Measurements from ENCODE around the gene GAK.
"Not testable (repeated sequence)": the region's sequence is repeated elsewhere in the genome, so short reads cannot be mapped to it uniquely, and the experiment has no call there.

GAK gene

GRCh38 chr4:951594-952468 lies 19.7 kb upstream of the GAK start:
- DNase-seq, result no peak

GRCh38 chr4:951186-951585 lies 19.1 kb upstream of the GAK start:
- DNase-seq, result no peak

GRCh38 chr4:950136-951020 lies 18.3 kb upstream of the GAK start:
- no peak for DNase-seq

DNA sequence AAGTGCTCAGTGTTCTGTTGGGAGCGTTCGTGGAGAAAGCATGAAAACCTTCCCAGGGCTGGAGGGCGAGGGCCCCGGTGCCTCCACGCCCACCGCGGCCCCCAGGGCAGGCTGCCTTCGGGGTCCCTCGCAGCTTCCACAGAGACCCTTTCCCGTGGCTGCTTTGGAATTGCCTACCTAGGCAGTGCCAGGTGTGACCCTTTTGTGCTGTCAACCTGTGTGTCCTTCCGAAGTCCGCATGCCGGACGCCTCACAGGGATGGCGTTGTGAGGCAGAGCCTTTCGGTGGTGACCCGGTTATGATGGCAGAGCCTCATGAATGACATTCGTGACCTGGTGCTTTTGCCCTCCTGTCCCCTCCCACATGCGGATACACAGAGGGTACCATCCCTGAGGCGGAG lies 17.5 kb upstream of the GAK start:
- DNase-seq, result no peak

- no peak for DNase-seq
These were observed 16.8 kb upstream of the GAK start for GRCh38 chr4:948936-949300.

DNA sequence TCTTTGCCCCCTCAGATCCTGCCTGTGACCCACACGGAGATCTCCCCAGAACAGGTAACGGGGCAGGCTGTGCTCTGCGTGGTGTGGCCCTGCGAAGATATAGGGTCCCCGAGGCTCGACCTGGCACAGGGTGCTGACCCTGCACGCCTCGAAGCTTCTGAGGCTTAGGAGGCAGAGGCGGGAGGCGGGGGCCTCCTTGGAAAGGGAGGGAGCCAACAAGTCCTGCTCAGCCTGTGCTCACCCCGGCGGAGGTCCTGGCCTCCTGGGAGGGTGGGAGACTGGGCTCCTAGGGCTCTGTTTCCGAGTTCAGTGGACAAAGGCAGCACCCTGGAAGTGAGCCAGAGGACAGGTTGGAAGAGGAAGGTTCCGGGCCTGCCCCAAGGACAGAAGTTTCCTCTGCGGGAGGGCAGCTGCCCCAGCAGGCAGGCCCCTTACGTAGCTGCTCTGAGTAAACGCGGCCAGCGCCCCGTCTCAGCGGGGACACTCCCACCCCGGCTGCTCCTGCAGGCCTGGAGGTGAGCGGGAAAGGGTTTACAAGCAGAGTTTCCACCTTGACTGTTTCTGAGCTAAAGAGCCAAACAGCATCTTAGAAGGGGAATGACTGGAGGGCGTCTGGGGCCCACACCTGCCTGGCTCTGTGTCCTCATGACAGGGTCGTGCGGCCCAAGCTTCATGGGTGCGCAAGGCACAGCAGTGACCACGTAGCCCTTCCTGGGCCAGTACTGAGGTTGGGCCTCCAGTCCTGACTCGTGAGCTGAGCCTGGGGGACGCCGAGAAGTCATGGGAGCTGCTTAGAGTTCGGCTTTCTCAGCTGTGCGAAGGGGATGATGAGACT lies 16.2 kb upstream of the GAK start:
- no peak for DNase-seq

GRCh38 chr4:947491-947971 lies 15.4 kb upstream of the GAK start:
- no peak for DNase-seq

DNA sequence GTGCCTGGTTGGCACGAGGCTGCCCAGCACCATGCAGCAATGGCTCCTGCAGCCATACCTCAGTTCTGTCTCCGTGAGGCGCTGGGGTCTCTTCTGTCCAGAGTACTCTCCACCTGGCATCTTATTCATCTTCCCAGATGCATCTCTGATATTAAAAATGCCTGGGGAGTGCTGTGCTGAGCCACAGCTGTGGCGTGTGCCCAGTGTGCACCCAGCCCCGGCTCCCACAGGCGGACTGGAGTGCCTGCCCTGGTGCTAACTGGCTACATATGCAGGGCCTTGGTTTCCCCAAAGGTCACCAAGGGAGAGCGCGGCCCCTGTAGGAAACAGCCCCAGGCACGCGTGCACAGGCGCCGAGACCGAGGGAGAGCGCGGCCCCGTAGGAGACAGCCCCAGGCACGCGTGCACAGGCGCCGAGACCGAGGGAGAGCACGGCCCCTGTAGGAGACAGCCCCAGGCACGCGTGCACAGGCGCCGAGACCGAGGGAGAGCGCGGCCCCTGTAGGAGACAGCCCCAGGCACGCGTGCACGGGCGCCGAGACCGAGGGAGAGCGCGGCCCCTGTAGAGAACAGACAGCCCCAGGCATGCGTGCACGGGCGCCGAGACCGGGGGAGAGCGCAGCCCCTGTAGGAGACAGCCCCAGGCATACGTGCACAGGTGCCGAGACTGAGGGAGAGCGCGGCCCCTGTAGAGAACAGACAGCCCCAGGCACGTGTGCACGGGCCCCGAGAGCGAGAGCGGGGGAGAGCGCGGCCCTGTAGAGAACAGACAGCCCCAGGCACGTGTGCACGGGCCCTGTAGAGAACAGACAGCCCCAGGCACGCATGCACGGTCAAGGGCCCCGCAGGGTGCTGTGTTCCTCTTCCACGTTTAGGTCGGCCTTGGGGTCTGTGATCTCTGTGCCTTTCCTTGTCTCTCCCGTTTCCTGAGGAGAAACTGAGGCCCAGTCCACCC lies 14.7 kb upstream of the GAK start:
- no peak for DNase-seq

- no peak for DNase-seq
These were observed 14.0 kb upstream of the GAK start for GRCh38 chr4:946103-946450.

GRCh38 chr4:945274-946102 lies 13.4 kb upstream of the GAK start:
- no peak for DNase-seq

GRCh38 chr4:939508-939907 lies 7.4 kb upstream of the GAK start:
- DNase-seq, result not testable (repeated sequence)

- DNase-seq, result no peak
These were observed 576 bp upstream of the GAK start for GRCh38 chr4:932713-933070.

DNA sequence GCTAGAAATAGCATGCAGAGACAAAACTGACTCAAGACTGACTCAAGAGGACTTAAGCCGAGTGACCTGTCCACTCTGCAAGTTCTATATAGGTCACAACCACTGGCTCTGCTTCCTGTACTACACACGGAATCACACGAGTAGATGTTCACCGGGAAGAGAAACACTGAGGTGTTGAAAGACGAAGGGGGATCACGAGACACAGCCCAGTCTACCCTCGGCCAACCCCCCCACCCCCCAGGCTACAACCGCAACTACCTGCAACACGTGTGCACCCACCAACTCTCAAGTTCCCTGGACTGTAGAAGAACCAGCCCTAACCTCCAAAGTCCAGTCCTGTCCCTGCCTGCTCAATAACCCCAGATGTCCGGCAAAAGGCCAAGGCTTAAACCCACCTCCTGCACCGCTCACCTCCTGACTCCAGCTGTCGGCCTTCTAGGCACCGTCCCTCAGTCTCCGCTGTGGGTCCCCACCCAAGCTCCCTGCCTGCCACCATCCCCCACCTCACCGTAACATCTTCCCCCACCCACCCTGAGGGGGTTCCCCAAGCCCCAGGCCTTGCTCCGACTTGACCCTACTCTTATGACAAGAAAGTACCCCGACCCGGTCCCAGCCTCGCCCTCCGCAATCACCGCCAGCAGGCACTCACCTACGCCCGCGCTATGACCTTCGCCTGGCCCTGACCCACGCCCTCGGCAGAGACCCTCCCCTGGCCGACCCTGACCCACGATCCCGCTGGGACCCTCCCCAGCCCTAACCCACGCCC lies 739 bp downstream of the GAK start:
- no peak for DNase-seq

DNA sequence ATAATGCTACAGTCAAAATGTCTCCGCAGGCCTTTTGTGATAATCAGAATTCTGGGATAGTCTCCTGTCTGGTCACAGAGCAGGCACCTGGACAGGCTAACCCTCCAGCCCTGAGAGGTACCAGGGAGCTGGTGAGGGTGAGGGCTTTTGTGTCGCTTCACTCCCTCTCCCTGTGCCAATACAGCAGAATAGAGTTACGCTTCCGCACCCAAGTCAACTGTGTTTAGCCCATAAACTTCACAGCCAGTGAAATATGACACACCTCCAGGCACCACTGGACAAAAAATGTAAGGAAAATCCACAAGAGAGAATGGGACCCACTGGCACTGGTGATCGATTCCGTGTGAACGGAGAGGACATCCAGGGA lies 1.3 kb downstream of the GAK start:
- DNase-seq, result no peak

DNA sequence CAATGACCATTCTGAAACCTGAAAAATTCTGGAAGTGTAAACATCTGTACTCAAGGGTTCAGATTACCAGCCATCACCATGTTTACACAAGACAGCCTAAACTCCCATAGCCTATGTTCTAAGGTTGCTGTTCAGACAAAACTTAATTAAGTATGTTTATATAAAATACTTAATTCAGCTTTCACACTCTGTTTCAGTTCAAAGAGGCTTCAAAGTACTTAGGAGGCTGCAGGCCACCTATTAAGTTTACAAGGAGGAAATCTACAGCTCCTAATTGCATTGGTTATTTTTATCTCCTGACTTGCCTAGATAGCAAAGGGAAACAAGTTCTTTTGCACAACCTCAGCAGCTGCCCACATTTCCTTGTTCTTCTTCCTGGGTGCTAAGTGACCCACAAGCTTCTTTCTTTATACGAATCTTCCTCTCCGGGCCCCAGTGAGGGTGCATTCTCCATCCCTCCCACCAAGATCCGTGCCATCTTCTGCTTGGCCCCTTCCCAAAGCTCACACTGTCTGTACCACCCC lies 2.0 kb downstream of the GAK start:
- DNase-seq, result no peak

GRCh38 chr4:929096-929765 lies 2.9 kb downstream of the GAK start:
- DNase-seq, result no peak

DNA sequence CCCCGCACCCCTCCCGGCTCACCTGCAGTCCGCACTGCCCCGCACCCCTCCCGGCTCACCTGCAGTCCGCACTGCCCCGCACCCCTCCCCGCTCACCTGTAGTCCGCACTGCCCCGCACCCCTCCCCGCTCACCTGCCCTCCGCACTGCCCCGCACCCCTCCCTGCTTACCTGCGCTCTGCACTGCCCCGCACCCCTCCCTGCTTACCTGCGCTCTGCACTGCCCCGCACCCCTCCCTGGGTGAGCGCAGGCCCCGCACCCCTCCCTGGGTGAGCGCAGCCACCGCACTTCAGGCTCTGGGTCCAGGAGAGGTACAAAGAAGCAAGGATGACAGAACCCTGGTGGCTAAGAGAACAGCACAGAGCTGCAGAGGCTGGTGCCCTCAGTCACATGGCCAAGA lies 4.5 kb downstream of the GAK start:
- DNase-seq, result not testable (repeated sequence)

- no peak for DNase-seq
These were observed 5.6 kb downstream of the GAK start for GRCh38 chr4:926538-926937.

DNA sequence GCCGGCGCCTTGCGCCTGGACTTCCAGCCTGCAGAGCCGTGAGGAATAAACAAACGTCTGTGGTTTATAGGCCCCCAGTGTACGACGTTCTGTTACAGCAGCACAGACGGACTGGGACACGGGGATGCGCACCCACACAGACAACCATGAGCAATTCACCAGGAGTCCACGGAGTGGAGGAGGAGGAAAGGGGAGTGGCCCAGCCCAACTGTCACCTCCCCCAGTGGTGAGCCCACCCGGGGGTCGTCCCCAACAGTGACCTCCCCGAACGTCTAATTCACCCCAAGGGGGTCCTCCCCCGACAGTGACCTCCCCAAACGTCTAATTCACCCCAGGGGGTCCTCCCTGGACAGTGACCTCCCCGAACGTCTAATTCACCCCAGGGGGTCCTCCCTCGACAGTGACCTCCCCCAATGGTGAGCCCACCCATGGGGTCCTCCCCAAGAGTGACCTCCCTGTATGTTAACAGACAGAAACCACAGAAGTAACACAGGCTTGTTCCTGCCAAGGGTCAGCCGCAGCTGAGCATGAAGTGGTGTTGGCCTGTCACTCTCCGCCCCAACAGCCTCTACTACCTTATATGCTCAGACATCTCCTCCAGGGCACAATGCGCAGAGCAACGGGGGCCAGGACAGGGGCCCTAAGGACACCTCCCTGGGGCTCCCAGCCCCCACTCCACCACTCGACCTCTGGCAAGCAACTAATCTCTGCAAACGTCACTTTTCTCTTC lies 6.2 kb downstream of the GAK start:
- no peak for DNase-seq

All from NCI-H187 treated with DMSO at 0.1 percent for 48 hours (cell line).